GM15510 (cell line): ENCODE measurements around the gene PAX9.

Source experiments
- POLR2A ChIP-seq: IDR thresholded peaks from 3 replicates; pipeline ENCODE4 v1.6.1; 2011; ENCODE audit warnings: borderline replicate concordance; ENCODE audit not compliant: insufficient read length; ENCODE audit errors: extremely low read depth

The PAX9 gene

GRCh38 chr14:36661506-36662257 lies at the start of gene PAX9:
Gene PAX9, plus strand, starts transcription at chr14:36661860. Its CDS starts 230 bp downstream, at chr14:36662090.
- TF ChIP-seq POLR2A = no peak

GRCh38 chr14:36617824-36618223 lies 43.8 kb upstream of the PAX9 start:
- TF ChIP-seq POLR2A = no peak

- no peak for TF ChIP-seq POLR2A
Observed at GRCh38 chr14:36618641-36619040, 43.0 kb upstream of the PAX9 start.

GRCh38 chr14:36619131-36619530 lies 42.5 kb upstream of the PAX9 start:
- TF ChIP-seq POLR2A = no peak

- TF ChIP-seq POLR2A = no peak
Observed at GRCh38 chr14:36619853-36620252, 41.8 kb upstream of the PAX9 start.

GRCh38 chr14:36625014-36625413 lies 36.6 kb upstream of the PAX9 start:
- no peak for TF ChIP-seq POLR2A

- no peak for TF ChIP-seq POLR2A
Observed at GRCh38 chr14:36625436-36625835, 36.2 kb upstream of the PAX9 start.

GRCh38 chr14:36626151-36626550 lies 35.5 kb upstream of the PAX9 start:
- TF ChIP-seq POLR2A = no peak

GRCh38 chr14:36627981-36628380 lies 33.7 kb upstream of the PAX9 start:
- TF ChIP-seq POLR2A = no peak

- TF ChIP-seq POLR2A = no peak
Observed at GRCh38 chr14:36633580-36633979, 28.1 kb upstream of the PAX9 start.

GRCh38 chr14:36646664-36647416 lies 14.8 kb upstream of the PAX9 start:
- TF ChIP-seq POLR2A = no peak

GRCh38 chr14:36647417-36647823 lies 14.2 kb upstream of the PAX9 start:
- TF ChIP-seq POLR2A = no peak

- TF ChIP-seq POLR2A = no peak
Observed at GRCh38 chr14:36647824-36648753, 13.6 kb upstream of the PAX9 start.

GRCh38 chr14:36649872-36650650 lies 11.6 kb upstream of the PAX9 start:
- TF ChIP-seq POLR2A = no peak
